GM12864 (cell line): Measurements from ENCODE around the gene RELL2.

Experiments
- DNase-seq: peaks from one replicate; pipeline ENCODE4 v3.0.0-alpha.2; 2011; ENCODE audit warnings: low read depth
- H3K4me3 ChIP-seq: 2 replicates; pipeline ENCODE4 v1.5.1; 2011; ENCODE audit warnings: mild to moderate bottlenecking, low read depth, low read length, control low read depth
- TF ChIP-seq, protein P1 (sequence below): IDR thresholded peaks from 2 replicates; pipeline ENCODE4 v1.5.1; 2011; ENCODE audit warnings: low read depth, mild to moderate bottlenecking, moderate library complexity, low read length, control low read depth, inconsistent platforms; ENCODE audit errors: missing control alignments

Gene RELL2

DNA sequence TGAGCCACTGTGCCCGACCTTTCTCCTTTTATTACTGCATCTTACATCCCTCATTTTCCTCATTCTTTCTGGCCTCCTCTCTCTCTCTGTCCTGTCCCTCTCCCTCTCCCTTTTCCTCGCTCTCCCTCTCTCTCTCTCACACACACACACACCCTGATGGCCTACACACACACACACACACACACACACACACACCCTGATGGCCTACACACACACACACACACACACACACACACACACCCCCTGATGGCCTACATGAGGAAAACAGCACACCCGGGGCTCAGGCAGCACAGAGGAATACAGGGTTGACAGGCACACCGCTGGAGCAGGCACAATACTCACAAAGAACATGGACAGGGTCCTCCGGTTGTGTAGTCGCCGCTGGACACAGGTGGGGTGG lies 18.2 kb downstream of the RELL2 start:
- no peak for DNase-seq
- no peak overlapping the region for H3K4me3 ChIP-seq
- TF ChIP-seq, protein P1, sequence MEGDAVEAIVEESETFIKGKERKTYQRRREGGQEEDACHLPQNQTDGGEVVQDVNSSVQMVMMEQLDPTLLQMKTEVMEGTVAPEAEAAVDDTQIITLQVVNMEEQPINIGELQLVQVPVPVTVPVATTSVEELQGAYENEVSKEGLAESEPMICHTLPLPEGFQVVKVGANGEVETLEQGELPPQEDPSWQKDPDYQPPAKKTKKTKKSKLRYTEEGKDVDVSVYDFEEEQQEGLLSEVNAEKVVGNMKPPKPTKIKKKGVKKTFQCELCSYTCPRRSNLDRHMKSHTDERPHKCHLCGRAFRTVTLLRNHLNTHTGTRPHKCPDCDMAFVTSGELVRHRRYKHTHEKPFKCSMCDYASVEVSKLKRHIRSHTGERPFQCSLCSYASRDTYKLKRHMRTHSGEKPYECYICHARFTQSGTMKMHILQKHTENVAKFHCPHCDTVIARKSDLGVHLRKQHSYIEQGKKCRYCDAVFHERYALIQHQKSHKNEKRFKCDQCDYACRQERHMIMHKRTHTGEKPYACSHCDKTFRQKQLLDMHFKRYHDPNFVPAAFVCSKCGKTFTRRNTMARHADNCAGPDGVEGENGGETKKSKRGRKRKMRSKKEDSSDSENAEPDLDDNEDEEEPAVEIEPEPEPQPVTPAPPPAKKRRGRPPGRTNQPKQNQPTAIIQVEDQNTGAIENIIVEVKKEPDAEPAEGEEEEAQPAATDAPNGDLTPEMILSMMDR, result no peak

DNA sequence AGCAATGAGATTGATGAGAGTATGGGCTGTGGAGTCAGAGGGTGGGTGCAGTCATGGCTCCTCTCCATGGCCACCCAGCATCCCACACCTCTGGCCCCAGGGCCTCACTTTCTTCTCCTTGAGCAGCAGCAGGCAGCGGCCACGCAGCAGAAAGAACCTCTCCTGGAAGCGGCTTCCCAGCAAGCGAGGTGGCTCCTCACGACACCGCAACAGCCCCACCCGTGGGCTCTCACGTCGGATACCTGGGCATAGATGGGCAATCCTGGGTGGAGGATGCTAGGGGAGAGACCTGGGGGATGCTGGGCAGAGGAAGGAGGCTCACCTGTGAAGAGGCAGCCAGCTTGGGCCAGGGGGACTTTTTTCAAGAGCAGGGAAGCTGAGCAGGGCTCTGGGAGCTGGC lies 19.6 kb downstream of the RELL2 start:
- no peak overlapping the region for H3K4me3 ChIP-seq
- DNase-seq, result no peak
- TF ChIP-seq, protein P1, result no peak

DNA sequence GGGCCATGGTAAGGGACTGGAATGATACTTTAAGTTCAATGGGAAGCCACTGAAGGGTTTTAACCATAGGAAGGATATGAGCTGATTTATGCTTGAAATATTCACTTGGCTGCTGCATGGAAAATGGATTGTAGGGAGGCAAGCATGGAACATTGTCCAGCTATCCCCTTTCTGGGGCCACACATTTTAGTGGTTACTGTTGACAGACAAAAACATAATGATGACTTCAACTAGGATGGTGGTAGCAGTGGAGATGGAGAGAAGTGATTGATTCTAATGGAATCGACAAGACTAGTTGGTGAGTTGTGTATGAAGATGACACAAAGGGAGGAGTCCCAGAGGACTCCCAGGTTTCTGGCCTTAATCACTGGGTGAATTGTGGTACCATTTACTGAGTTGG lies 20.6 kb downstream of the RELL2 start:
- no peak for DNase-seq

DNA sequence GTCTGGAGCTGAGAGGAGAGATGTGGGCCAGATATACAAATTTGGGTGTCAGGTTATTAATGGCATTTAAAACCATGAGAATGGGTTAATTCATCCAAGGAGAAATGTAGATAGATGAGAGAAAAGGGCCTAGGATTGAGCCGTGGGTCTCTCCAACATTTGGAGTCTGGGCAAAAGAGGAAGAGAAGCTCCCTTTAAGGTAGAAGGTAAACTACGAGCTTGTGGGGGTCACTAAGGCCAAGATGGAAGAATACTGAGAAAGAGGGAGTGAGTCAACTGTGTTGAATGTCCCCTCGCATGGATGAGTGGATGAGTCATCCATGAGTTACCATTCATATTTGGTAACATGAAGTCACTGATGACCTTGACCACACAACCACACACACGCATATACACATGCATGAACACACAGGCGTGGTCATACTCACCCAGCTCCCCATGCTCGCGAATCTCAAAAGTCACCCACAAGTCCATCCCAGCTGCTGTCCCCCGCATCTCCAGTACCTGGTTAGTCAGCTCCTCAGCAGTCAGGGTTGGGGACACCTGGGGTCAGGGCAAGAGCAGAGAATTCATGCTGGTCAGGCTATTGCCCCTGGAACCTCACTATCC lies 21.2 kb downstream of the RELL2 start:
- no peak for DNase-seq
- TF ChIP-seq, protein P1, result no peak
- H3K4me3 ChIP-seq, result no peak overlapping the region

More for the DNA sequence above, 20.6 kb downstream of the RELL2 start:
- no peak overlapping the region for H3K4me3 ChIP-seq
- TF ChIP-seq, protein P1, result no peak

DNA sequence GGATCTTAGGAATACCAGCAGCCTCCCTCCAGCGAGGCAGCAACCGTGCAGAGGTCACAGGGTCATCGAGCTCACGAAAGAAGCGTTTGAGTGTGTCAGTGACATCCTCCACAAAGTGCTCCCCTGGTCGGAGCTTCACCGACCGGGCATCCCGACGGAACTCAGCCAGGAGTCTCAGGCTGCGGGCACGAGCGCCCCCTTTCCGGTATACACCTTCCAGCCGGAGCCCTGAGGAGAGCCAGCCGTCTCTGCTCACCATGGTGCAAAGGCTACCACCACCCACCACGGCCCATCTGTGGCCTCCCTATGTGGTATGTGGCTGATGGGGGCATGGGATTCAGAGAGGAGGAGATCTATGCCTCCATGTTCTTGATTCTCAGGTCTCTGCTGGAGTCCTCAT lies 25.2 kb downstream of the RELL2 start:
- TF ChIP-seq, protein P1, result no peak
- H3K4me3 ChIP-seq, result no peak overlapping the region
- no peak for DNase-seq

DNA sequence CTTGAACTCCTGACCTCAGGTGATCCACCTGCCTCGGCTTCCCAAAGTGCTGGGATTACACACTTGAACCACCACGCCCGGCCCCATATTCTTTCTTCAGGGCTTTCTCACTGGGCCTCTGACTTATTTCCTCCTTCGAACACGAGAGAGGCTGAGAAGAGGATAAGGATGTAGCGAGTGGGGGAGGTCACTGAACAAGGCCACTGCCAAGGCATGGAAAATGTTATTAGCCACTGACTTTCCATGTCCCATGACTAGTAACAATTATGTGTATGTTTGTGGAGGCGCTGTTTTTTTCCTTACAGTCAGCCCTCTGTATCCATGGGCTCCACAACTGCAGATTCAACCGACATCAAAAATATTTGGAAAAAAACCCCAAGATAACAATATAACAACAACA lies 26.7 kb downstream of the RELL2 start:
- no peak for DNase-seq
- TF ChIP-seq, protein P1, result no peak
- no peak overlapping the region for H3K4me3 ChIP-seq

DNA sequence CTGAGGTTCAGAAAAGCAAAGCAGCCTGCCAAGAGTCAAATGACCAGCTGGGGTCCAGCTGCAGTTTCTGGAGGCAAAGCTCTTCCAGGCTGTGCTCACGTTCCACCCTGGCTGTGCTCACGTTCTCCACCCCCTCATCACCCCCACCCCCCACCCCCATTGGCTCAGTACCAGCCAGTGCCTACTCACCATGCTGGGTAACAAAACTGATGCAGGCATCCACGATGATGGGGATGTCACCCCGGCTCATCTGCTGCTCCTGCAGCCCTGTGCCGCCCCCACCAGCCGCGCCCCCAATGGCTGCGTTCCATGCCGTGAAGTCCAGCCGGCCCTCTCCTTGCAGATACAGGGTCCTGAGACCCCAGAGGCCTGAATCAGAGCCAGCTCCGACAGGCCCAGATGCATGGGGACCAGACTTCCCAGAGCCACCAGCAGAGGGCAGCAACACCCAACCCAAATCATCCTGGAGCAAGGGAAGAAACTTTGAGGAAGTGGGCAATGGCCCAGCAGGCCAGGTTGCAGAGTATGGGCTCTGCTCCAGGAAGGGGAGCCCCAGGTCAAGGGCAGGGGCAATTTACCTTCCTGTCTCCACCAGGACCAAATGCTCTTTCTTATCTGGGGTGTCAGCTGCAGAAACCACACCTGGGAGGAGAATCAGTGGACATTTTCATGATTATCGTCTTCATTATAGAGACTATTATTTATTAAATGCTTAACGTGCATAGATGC lies 28.1 kb downstream of the RELL2 start:
- DNase-seq, result peak; percentile 36
- H3K4me3 ChIP-seq, result no peak overlapping the region
- TF ChIP-seq, protein P1, result peak; percentile 97
